ENCODE results near the gene FCAMR.

GRCh38 chr1:206986885-206987284, 16.6 kb upstream of the FCAMR start:
- TF ChIP-seq CTCF (IDR thresholded peaks at IDR 0.05) (no peak), EP300 (IDR thresholded peaks at IDR 0.05) (no peak)
